Measurements from ENCODE around the gene NAB2. TPM values are rescaled to one million over a fixed set of nuclear protein-coding genes. Genes with fewer than 3 reads are reported as not detected.
"Not testable (repeated sequence)": the region's sequence is repeated elsewhere in the genome, so short reads cannot be mapped to it uniquely, and the experiment has no call there.

The NAB2 gene, protein sequence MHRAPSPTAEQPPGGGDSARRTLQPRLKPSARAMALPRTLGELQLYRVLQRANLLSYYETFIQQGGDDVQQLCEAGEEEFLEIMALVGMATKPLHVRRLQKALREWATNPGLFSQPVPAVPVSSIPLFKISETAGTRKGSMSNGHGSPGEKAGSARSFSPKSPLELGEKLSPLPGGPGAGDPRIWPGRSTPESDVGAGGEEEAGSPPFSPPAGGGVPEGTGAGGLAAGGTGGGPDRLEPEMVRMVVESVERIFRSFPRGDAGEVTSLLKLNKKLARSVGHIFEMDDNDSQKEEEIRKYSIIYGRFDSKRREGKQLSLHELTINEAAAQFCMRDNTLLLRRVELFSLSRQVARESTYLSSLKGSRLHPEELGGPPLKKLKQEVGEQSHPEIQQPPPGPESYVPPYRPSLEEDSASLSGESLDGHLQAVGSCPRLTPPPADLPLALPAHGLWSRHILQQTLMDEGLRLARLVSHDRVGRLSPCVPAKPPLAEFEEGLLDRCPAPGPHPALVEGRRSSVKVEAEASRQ
- 18.9 and 22.4 TPM in 2 replicates for total RNA-seq (2014; rRNA removed; shearing (Covaris generic))

DNA sequence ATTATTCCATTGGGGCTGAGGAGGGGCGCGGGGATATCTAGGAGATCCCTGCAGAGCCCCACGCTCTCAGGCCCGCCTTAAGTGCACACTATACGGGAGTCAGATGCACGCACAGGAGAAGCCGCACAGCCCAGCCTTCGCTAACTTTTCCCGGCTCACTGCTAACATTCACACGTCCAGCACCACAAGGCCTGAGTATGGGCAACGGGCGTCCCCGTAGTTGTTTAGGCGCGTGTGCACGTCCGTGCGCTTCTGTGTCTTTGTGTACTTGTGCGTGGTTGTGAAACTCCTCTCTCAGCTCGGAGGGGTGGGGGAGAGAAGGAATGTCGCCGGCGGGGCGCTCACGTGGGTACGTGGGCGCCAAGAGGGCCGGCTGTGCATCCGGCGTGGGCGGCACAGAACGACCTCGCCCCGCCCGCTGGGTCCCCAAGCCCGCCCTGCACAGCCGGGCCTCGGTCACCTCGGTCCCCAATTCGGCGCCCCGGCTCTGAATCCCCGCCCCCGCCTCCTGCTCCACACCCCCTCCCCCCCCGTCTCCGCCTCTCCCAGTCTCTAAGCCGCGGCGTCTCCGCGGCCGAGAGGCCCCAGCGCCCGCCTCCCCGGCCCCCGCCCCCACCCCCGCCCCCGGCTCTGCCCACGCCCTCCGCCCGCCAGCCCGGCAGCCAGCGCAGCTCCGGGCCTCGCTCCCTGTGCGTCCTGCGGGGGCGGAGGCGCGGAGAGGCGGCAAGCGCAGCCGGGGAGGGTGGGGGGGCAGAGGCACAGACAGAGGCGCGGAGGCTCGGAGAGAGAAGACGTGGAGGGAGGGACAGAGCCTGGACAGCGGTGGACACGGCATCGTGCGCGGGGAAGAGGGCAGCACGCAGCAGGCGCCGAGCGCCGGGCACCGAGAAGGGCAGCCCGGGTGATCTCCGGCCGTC is at the start of gene NAB2:
Gene NAB2 (plus strand): TSS at position 761 of the 917 bp plus-strand sequence. CDS start 158 bp downstream, outside the sequence.
- DNase-seq (ENCODE audit: low spot score), result peak; percentile 78

DNA sequence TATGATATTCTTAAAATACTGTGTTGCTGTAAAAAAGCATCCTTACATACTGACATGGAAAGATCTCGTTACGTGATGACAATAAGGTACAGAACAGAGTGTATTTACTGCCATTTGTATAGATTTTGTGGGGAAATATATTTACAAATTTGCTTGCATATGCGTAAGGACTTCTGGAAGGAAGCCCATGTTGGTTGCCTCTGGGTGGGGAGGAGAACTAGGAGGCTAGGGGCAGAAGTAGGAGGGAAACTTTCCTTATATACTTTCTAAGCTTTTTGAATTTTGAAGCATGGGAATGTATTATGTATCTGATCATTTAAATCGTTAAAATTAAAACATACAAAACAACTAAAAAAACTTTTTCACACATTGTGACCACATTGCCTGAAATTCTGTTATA is 48.7 kb upstream of the NAB2 start:
- DNase-seq (ENCODE audit: low spot score), result no peak

DNA sequence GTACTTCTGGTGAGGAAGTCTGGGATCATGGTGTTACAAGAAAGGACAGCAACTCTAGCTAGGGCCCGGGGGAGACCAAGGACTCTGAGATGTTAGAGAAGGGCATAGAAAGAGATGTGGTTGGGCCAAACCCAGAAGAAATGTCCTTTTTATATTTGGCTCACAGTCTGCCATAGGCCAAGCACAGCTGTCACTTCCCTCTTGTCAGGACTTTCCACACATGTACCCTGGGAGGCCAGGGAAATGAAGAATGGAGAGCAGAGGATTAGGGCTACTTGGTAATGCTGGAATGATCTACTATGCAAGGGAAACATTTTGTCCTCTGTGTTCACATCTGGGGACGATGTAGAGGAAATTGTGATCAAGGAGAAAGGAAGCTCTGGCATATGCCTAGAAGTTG is 48.2 kb upstream of the NAB2 start:
- no peak for DNase-seq (ENCODE audit: low spot score)

DNA sequence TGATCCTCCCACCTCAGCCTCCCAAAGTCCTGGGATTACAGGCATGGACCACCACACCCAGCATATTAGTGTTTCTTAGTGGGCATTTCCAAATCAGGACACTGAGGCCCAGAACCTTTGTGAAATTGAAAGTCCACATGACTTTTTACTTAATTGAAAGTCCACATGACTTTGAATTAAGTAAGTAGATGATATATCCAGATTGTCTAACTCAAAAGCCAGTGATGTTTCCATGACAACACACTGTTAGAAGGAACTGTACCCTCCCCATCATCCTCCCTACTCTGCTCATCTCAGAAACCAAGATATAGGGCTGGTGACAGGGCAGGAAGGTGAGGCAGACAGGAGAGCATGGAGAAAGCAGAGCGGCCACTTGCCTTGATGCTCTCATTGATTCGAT is 46.2 kb upstream of the NAB2 start:
- no peak for DNase-seq (ENCODE audit: low spot score)

DNA sequence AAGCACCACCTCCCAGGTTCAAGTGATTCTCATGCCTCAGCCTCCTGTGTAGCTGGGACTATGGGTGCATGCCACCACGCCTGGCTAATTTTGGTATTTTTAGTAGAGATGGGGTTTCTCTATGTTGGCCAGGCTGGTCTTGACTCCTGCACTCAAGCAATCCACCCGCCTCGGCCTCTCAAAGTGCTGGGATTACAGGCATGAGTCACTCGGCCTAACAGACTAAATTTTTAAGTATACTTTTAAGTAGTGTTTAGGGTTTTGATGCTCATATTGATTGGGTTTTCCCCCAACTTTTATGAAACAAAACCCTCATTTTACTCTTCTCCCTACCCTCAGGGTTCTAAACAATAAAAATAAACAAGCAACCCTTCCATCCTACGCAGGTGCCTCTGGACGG is 44.4 kb upstream of the NAB2 start:
- DNase-seq (ENCODE audit: low spot score), result no peak

DNA sequence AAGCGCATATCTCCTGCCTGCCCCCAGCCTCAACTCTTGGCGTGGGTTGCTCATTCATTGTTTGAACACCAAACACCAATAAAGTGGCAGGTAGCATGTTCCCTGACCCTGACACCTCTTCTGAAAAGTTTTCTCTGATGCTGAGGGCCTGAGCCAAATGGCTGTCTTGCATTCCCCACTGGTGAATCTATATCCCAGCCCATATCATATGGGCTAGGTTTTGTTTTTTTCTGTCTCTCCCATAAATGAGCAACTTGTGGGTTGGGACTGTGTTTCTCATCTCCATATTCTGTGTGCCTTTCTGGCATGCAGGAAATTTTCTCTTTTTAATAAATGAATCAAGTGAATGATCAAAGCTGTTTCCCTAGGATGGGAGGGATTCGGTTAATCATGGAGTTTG is 44.0 kb upstream of the NAB2 start:
- no peak for DNase-seq (ENCODE audit: low spot score)

DNA sequence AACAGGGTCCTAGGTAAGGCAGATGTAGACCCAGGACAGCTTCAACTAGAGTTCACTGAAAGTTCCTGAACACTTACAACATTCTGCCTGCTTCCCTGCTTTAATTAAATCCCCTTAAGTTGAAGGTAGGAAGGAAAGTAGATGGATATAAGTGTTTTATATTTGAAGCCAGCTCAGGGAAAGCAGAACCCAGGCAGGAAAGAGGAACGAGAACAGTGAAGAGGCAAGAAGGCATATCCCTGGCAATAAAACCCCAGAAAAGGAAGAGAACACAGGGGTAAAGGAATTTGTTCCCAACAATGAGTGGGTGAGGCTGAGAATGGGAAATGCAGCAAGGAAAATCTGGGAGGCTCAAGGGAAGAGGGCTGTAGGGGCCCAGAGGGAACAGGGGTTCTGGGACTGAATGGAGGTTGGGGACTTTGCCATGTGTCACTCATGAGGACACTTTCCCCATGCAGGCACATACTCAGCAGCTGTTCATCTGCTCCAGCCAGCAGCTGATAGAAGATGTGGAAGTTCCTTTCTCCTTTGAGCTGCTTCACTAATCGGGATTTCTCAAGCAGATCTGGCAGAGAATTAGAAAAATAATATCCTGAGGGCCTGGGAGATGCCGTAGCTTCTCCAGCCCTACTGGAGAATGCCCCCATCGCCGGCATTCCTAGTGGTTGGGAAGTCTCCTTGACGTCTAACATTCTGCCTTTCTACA is 42.7 kb upstream of the NAB2 start:
- DNase-seq (ENCODE audit: low spot score), result no peak

DNA sequence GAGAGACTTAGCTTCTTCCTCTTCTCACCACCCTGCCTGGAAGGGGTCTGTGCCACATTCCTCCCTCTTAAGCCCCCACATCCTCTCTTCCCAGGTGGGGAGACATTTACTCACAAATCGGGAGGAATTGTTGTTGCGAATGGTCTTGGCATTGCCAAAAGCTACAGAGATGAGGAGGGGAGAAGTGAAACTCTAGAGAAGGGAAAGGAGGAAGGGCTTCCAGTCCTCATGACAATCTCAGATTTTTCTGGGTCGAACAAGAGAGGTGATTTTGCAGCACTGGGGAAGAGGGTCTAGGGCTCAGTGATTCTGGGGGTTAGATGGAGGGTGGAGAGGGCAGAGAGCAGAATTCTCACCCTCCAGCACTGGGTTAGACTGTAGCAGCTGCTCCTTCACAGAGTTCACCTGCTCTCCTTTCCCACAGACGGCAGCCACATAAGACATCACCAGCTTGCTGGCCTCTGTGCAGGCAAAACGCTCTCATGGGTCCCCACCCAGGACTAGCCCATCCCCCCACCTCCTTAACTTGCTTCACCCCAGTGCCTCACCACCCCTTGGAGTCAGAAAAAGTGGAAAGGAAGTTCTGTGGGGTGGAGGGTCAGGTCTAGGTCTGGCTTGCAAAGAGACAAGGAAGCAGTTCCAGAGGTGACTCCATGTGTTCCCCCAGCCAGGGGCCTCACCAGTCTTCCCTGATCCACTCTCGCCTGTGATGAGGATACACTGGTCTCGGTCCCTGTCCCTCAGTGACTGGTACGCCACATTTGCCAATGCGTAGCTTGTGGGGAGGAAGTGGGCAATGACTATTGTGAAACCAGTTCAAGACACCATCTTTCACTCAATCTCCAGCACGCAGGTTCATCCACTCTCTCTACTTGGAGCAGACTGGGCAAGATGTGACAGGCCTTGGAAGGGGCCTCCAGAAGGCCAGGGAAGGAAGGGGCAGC is 41.7 kb upstream of the NAB2 start:
- DNase-seq (ENCODE audit: low spot score), result no peak

DNA sequence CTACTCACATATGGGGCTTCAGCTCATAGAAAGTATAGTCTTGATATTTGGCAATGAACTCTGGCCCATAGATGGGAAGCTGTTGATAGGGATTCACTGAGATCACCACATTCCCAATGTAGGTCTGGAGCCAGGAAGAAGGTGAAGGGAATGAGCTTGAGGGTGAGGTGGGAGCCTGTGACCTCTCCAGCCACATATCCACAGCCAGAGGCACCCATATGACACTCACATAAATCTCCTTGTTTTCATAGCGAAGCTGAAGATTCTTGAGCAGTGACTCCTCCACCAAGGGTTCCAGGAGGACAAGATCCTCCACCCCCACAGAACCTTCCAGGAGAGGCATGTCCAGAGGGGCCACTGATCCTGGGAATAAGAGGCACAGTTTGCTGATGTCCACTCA is 40.9 kb upstream of the NAB2 start:
- DNase-seq (ENCODE audit: low spot score), result peak; percentile 58

DNA sequence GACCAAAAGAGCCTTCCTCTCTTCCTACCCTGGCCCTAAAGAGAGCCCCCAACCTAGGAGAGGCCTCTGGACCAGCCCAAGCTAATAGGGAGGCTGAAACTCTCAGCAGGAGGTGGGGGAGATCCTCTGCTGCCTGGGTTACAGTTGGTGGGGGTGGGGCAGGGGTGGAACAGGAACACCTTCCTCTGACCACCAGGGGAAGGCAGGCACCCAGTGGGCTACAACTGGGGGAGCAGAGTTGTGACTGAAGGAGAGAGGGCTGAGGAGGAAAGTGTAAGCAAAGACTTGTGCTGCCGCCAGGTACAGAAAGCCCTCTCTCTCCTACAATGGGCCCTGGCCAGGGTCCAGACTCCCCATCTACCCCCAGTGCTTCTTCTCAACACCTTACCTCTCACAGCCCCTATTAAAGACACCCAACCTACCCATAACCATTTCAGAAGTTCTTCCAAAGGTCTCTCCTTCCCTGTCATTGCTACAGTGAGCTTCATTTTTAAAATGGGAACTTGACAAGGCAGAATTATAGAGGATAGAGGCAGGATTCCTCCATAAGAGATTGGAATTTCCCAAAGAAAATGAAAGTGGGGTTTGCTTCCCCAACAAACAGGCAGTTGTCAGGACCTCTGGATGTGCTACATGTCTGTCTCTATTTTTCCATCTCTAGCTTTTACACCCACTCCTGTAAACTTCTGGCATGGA is 40.3 kb upstream of the NAB2 start:
- no peak for DNase-seq (ENCODE audit: low spot score)

DNA sequence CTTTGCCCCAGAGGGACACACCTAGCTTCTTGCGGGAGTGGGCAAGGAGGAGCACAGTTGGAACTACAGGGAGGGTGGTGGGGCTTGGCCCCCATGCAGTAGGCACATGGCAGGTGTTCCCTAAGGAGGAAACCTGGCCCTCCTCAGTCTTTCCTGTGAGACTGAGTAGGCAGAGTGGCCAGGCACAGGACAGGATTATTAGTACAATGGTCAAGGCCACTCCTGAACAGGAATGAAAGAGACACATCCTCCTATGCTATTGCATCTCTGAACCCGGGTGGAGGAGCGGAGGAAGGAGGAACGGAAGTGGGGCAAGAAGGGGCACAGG is 39.8 kb upstream of the NAB2 start:
- DNase-seq (ENCODE audit: low spot score), result no peak

DNA sequence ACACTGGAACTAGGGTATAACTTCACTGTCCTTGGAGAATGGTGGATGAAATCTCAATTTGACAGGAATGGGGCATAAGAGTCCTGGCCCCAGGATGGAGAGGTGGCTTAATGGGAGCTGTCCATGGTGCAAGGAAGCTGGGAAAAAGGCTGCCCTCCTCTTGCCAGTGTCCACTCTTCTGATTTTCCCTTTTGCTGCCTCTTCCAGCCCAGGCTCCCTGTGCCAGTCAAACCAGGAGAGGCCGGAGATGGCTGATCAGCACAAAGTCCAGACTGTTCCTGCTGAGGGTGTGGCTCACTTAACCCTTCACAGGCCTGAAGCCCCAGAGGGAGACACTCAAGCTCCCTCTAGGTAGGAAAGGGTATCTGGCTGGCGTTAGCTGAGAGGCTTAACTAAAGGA is 39.0 kb upstream of the NAB2 start, which contains the start of gene MYO1A:
Gene MYO1A (minus strand): TSS at position 240 of the 400 bp plus-strand sequence. CDS start 1,806 bp downstream, outside the sequence.
- DNase-seq (ENCODE audit: low spot score), result peak; percentile 35

DNA sequence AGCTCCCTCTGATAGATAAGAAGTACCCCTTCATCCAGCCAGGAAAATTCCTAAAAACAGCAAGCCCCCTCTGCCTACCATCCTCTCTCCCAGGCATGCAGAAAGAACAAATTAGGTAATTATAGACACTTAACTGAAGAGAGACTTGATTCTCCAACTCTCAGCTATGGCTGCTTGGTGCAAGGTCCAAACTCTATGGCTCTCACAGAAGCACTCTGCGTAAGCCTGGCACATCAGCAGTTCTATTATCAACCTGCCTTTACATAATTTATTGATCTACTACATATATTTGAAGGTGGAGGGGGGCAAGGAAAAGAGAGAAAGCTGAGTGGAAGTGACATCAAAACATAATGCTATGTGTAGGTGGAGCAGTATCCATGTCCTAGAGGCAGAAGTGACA is 37.9 kb upstream of the NAB2 start:
- DNase-seq (ENCODE audit: low spot score), result no peak

DNA sequence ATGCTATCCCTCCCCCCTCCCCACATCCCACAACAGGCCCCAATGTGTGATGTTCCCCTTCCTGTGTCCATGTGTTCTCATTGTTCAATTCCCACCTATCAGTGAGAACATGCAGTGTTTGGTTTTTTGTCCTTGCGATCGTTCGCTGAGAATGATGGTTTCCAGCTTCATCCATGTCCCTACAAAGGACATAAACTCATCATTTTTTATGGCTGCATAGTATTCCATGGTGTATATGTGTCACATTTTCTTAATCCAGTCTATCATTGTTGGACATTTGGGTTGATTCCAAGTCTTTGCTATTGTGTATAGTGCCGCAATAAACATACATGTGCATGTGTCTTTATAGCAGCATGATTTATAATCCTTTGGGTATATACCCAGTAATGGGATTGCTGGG is 35.8 kb upstream of the NAB2 start:
- not testable (repeated sequence) for DNase-seq (ENCODE audit: low spot score)

DNA sequence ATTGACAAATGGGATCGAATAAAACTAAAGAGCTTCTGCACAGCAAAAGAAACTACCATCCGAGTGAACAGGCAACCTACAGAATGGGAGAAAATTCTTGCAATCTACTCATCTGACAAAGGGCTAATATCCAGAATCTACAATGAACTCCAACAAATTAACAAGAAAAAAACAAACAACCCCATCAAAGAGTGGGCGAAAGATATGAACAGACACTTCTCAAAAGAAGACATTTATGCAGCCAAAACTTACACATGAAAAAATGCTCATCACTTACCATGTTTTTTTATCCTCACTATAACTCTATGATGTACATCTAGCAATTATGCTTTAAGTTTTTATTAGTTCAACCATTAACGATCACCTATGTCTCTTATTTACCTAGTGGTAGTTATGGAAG is 35.0 kb upstream of the NAB2 start:
- DNase-seq (ENCODE audit: low spot score), result not testable (repeated sequence)

DNA sequence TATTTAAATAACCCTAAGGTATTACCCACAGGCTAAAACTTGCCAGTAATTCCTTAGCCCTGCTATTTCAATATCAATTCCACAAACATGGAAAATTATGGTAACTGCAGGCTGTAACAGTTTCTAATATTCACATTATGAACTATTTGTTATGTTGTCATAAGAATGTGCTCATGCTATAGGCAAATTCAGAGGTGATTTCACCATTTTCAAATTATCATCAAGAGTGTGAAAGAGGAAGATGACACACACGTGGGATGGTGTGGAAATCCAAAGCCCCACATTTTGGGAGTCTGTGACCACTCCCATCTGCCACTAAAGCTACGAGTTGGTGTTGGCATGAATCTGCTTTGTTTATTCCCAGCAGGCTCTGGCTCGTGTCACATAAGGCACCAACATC is 33.1 kb upstream of the NAB2 start:
- DNase-seq (ENCODE audit: low spot score), result no peak

DNA sequence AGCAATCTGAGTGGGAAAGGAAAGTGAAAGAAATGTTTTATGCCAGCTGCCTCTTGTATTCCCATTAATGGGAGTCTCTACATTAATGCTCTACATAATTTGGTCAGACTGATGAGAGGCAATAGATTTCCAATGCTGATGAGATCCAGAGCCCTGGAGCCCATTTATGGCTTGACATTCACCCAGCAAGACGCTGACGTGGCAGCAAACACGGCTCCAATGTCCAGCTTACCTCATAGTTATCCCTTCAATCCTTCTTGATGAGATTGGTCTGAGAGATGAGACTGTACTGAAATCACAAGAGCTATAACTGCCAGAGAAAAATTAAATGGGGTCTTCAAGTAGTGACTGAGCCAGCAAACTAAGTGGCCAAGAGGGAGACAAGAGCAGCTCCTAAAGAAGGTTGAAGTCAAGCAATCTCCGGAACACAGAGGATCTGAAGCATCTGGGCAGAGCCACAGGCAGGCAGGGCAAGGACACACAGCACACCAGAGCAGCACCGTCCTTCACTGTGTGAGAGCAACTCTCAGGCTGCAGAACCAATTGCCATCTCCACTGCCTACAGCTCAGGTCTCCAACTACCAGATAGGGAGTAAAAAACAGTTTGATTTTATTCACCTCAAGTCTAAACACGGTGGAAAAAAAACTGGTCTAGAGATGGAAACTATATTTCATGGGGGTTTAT is 31.7 kb upstream of the NAB2 start:
- DNase-seq (ENCODE audit: low spot score), result no peak

DNA sequence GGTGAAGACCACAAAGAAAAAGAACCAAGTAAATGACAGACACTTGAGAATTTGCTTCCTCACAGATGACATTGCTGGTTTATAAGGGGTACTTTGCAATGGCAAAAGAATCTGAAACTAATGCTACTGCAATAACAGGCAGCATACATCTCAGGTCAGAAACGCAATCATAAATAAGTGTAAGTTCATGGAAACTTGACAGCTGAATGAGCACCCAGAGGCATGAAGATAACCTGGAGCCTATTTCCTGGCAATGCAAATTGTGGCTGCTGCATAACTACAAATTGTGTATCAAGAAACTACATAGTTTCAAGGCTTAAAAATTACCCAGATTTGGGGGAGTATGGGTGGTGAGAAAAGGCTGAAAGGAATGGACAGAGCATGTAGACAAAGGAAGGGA is 30.5 kb upstream of the NAB2 start:
- no peak for DNase-seq (ENCODE audit: low spot score)

DNA sequence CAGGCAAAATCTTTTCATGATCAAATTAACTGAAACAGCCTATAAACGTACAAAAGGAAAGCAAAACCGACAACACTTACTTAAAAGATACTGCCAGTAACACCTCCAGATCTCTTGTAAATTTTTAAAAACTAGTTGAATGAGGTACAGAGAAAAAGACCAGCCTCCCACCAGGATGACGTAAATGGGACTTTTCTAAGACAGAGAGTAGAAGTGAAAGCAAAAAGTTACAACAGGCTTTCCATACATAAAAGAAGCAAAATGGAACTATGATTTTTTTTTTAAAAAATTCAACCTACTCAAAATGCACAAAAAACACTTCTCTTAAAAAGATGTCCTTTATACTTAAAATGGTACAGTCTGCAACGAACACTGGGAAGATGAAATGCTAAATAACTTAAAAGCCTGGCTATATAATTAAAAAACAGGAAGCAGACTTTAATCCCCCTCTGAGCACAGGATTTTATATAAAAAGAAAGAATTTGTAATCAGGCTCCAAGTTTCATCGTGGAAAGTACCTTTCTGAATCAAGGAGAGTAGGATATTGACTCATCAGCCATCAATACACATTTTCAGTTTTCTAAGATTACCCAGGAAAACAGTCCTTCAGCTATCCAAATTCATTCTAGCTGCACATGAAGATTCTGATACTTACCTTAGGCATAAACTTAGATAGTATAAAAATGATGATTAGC is 24.8 kb upstream of the NAB2 start:
- DNase-seq (ENCODE audit: low spot score), result peak; percentile 31
